Lower leg skin (tissue), 4 donors: Measurements from ENCODE around the gene RIMKLA. TPM values are rescaled to one million over a fixed set of nuclear protein-coding genes. Genes with fewer than 3 reads are reported as not detected.
A peak's percentile ranks its signal among the peaks of the same experiment; 100 is the strongest.

Experiments used
- DNase-seq, 2 donors: peaks; one replicate each; pipeline ENCODE4 v3.0.0-alpha.2; 2019; ENCODE audit warnings: low spot score in 2 of 2
- H3K4me3 ChIP-seq: fragments of 200-600 bp; sonication (generic); 2 replicates; pipeline ENCODE4 v1.5.1; 2017; ENCODE audit warnings: mild to moderate bottlenecking, low read depth; ENCODE audit not compliant: poor library complexity, severe bottlenecking
- CTCF ChIP-seq, 3 donors: fragments of 450-650 bp; IDR thresholded peaks; one replicate each; pipeline ENCODE4 v1.5.1; 2016; ENCODE audit warnings: antibody characterized with exemption in 3 of 3, mild to moderate bottlenecking in 3 of 3, moderate library complexity in 2 of 3
- POLR2A ChIP-seq, 2 donors: fragments of 450-650 bp; IDR thresholded peaks; one replicate each; pipeline ENCODE4 v1.6.1; 2016 to 2017; ENCODE audit warnings: antibody characterized with exemption in 2 of 2, mild to moderate bottlenecking in 1 of 2, moderate library complexity in 1 of 2
- WGBS, 2 donors: methylation state at CpG; one replicate each; pipeline ENCODE4 v1.1.5; 2018; 5-methylcytosine and 5-hydroxymethylcytosine counted together
- intact Hi-C: fragments of 100-400 bp; cut with DNase I; formaldehyde crosslinking; loops from one replicate; pipeline ENCODE4 v1.15.0; 2023; ENCODE audit warnings: low total_unique reads
- total RNA-seq, 4 donors: library from RNA; depleted of rRNA; stranded (reverse); fragments of >200 nt; gene quantifications; one replicate each; pipeline ENCODE4 v1.1.0, GENCODE V29; 2016

Gene RIMKLA
- total RNA-seq, 4 donors from 2014 or later: 0.04 to 0.34 (median 0.26) TPM; not detected in 1

DNA sequence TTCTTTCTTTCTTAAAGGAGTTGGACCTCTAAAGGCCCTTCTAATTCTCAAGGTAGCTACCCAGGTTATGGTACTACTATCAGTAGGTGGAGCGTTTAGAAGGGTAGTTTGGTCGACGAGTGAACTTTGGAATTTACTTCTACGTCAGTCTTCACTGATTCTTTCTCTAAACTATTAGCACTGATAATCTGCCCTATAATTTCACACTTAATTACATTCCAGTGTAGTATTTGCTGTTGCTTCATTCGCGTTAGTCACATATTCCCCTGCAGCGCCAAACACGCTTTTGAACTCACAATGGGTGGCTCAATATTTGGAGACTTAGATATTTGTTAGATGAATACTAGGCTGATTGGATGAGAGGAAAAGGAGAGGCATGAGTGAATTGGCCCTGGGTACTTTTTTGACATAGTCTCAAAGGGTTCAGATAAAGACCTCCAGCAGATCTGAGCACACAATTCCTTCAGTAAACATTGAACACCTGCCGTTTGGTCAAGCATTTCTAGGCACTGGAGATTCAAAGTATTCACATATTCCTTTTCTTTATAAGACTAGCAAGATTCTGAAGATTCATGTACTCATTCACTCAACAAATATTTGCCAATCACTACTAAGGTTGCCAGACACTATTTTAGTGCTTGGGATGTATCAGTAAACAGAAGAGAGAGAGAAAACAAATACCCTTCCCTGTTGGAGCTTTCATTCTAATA is 44.6 kb upstream of the RIMKLA start:
- peak in 1 of 2 donors; percentile 42 for DNase-seq
- WGBS, 2 donors: 9 to 11% methylated on average over 9 of the region's 9 CpGs
- intact Hi-C loops: no loop called here
- no peak for TF ChIP-seq CTCF (IDR thresholded peaks at IDR 0.05)
- no peak for TF ChIP-seq POLR2A (IDR thresholded peaks at IDR 0.05)
- H3K4me3 ChIP-seq: peak overlapping the region; percentile 81

DNA sequence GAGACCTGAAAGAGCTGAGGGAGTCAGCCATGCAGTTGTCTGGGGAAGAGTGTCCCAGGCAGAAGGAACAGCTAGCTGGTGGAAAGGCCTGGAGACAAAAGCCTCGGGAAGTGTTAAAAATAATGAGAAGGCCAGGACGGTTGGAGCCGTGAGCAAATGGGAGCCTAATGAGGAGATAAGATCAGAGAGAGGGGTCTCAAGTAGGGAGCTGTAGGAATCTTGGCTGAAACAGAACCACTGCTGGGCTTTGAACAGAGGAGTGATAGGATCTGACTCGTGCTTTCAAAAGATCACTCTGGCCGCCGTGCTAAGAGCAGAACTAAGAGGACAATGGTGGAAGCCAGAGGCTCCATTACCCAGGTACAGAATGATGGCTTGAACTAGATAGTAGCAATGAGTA is 43.6 kb upstream of the RIMKLA start:
- 74 to 80% methylated on average over 6 of the region's 6 CpGs for whole genome bisulfite sequencing, 2 donors
- no peak for TF ChIP-seq CTCF (IDR thresholded peaks at IDR 0.05)
- TF ChIP-seq POLR2A (IDR thresholded peaks at IDR 0.05): no peak
- no peak overlapping the region for H3K4me3 ChIP-seq
- DNase-seq: no peak
- intact Hi-C loops: no loop called here

DNA sequence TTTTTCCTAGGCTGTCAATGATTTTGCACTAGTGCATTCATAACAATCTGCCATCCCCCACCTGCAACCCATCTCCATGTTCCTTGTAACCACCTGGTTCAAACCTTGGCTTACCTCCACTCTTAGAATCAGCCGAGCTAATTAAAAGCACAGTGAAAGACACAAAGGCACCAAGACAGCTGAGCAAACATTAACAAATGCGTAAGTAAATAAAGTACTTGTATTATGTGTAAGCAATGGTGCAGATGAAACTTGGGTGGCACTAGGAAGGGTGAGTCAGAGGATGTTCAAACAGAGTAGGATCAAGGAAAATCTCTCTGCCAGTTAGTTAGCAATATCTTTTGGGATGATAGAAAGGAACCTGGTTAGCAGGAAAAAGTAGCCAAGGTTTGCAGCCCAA is 40.5 kb upstream of the RIMKLA start:
- H3K4me3 ChIP-seq: no peak overlapping the region
- no peak for DNase-seq
- 71% methylated on average over 2 of the region's 2 CpGs for WGBS, 2 donors
- no peak for TF ChIP-seq CTCF (IDR thresholded peaks at IDR 0.05)
- no peak for TF ChIP-seq POLR2A (IDR thresholded peaks at IDR 0.05)
- intact Hi-C loops: no loop called here

DNA sequence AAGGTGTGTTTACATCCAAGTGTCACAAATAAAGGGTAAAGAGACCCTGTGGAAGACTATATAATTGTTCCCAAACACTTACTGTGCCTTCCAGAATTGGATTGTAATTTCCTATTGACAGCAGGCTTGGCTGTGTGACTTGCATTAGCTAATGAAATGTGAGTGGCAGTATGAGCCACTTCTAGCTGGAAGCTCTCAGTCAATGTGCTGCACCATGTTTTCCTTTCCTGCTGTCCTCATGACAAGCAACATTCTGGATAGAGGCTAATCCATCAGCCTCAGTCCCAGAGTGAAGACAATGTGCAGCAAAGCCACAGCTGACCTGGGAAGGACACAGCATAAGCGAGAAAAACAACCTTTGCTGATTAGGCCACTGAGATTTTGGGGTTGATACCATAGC is 39.7 kb upstream of the RIMKLA start:
- no peak overlapping the region for H3K4me3 ChIP-seq
- WGBS, 2 donors: 90 to 94% methylated on average over 1 of the region's 1 CpG
- no peak for TF ChIP-seq CTCF (IDR thresholded peaks at IDR 0.05)
- TF ChIP-seq POLR2A (IDR thresholded peaks at IDR 0.05): no peak
- no peak for DNase-seq
- intact Hi-C loops: no loop called here

GRCh38 chr1:42343049-42343448 is 37.5 kb upstream of the RIMKLA start:
- no peak overlapping the region for H3K4me3 ChIP-seq
- intact Hi-C loops: no loop called here
- 82 to 87% methylated on average over 5 of the region's 5 CpGs for WGBS, 2 donors

More at GRCh38 chr1:42343049-42343448, 37.5 kb upstream of the RIMKLA start:
- no peak for TF ChIP-seq POLR2A (IDR thresholded peaks at IDR 0.05)
- no peak for TF ChIP-seq CTCF (IDR thresholded peaks at IDR 0.05)
- DNase-seq: no peak
